Endothelial cell of umbilical vein (primary cell): ENCODE measurements around the gene DNAJC27. TPM values are rescaled to one million over a fixed set of nuclear protein-coding genes. Genes with fewer than 3 reads are reported as not detected.

Experiments
- BruUV-seq: library from RNA; stranded (reverse); fragments of 400-500 nt; replicated peaks from 2 replicates; lab custom pipeline; 2021; lab: Mats Ljungman, UMichigan
- CTCF ChIA-PET: fragments of 300-600, 350-600 bp; sonication (Branson Sonifier 250); formaldehyde crosslinking; loops from one replicate; lab custom pipeline; 2021; ENCODE audit warnings: antibody characterized with exemption, inconsistent platforms; lab: Charles Lee
- POLR2A ChIA-PET: fragments of 300-600, 350-600 bp; sonication (Branson Sonifier 250); formaldehyde crosslinking; loops from one replicate; lab custom pipeline; 2021; ENCODE audit warnings: antibody characterized with exemption, inconsistent platforms; lab: Charles Lee
- DNase-seq: peaks from one replicate; pipeline ENCODE4 v3.0.0-alpha.2; 2011; ENCODE audit warnings: low read depth, low spot score
- FAIRE-seq: peaks from 2 replicates; lab custom pipeline; 2011; peaks lifted over from hg19 to GRCh38; lab: Jason Lieb, UNC
- H2AFZ ChIP-seq: 2 replicates; pipeline ENCODE4 v1.6.0; 2012; ENCODE audit warnings: low read depth, low read length, control low read depth, inconsistent platforms
- H3K27ac ChIP-seq: 2 replicates; pipeline ENCODE4 v1.5.1; 2011; ENCODE audit warnings: low read depth, mild to moderate bottlenecking, control low read depth, low read length, moderate library complexity; ENCODE audit not compliant: insufficient read depth
- H3K27me3 ChIP-seq, 2 experiments: 2 replicates each; pipeline versions ENCODE4 v1.6.0 to v1.6.1; 2011; ENCODE audit warnings: low read length in 2 of 2, mixed read lengths in 1 of 2; ENCODE audit not compliant: control insufficient read depth in 2 of 2, insufficient read depth in 2 of 2
- H3K36me3 ChIP-seq, 2 experiments: 2 replicates in 1 of 2; 3 replicates in 1 of 2; pipeline ENCODE4 v1.5.1; 2011; ENCODE audit warnings: low read length in 2 of 2, mild to moderate bottlenecking in 1 of 2, moderate library complexity in 1 of 2; ENCODE audit not compliant: control insufficient read depth in 2 of 2, insufficient read depth in 2 of 2; ENCODE audit errors: extremely low read depth in 1 of 2
- H3K4me1 ChIP-seq: 3 replicates; pipeline ENCODE4 v1.5.1; 2011; ENCODE audit warnings: mild to moderate bottlenecking, low read length; ENCODE audit not compliant: control insufficient read depth, insufficient read depth; ENCODE audit errors: extremely low read depth
- H3K4me2 ChIP-seq: 2 replicates; pipeline ENCODE4 v1.6.1; 2011; ENCODE audit warnings: low read length, control low read depth, mixed read lengths; ENCODE audit not compliant: insufficient read depth
- H3K4me3 ChIP-seq, 3 experiments: fragments of 200-600 bp in 1 of 3; sonication (generic), shearing (Covaris generic) in 1 of 3; replicated peaks in 1 of 3; 2 replicates each; pipeline ENCODE4 v1.5.1; 2011 to 2016; ENCODE audit warnings: control low read depth in 3 of 3, low read length in 3 of 3, mild to moderate bottlenecking in 2 of 3, inconsistent platforms in 1 of 3, low read depth in 1 of 3, moderate library complexity in 1 of 3; ENCODE audit not compliant: insufficient read depth in 1 of 3
- H3K79me2 ChIP-seq: 2 replicates; pipeline ENCODE4 v1.6.0; 2012; ENCODE audit warnings: low read length, inconsistent platforms; ENCODE audit not compliant: control insufficient read depth, insufficient read depth
- H3K9ac ChIP-seq: replicated peaks from 2 replicates; pipeline ENCODE3; 2011; ENCODE audit warnings: low read length, control low read depth; ENCODE audit not compliant: insufficient read depth; ENCODE audit errors: extremely low read depth
- H3K9me1 ChIP-seq: replicated peaks from 3 replicates; pipeline ENCODE4 v1.6.0; 2011; ENCODE audit warnings: mild to moderate bottlenecking, low read length; ENCODE audit not compliant: control insufficient read depth, insufficient read depth; ENCODE audit errors: extremely low read depth
- H3K9me3 ChIP-seq: replicated peaks from 2 replicates; pipeline ENCODE4 v1.5.1; 2012; ENCODE audit warnings: low read length, inconsistent platforms; ENCODE audit not compliant: control insufficient read depth, insufficient read depth
- H4K20me1 ChIP-seq: replicated peaks from 2 replicates; pipeline ENCODE3; 2011; ENCODE audit warnings: mild to moderate bottlenecking, low read length; ENCODE audit not compliant: control insufficient read depth, insufficient read depth; ENCODE audit errors: extremely low read depth
- EZH2 ChIP-seq: IDR thresholded peaks from 2 replicates; pipeline ENCODE4 v1.6.1; 2012; ENCODE audit warnings: borderline replicate concordance, low read depth, mild to moderate bottlenecking, moderate library complexity, low read length, inconsistent platforms; ENCODE audit not compliant: severe bottlenecking
- FOS ChIP-seq: IDR thresholded peaks from 2 replicates; pipeline ENCODE4 v1.6.1; 2011; ENCODE audit warnings: mild to moderate bottlenecking, low read length, moderate library complexity, borderline replicate concordance; ENCODE audit not compliant: insufficient read depth
- GATA2 ChIP-seq: IDR thresholded peaks from 2 replicates; pipeline ENCODE4 v1.7.0; 2011; ENCODE audit warnings: low read depth, mild to moderate bottlenecking, moderate library complexity, mixed read lengths, low read length; ENCODE audit not compliant: insufficient read length, insufficient read depth
- JUN ChIP-seq: IDR thresholded peaks from 2 replicates; pipeline ENCODE4 v1.6.1; 2011; ENCODE audit warnings: borderline replicate concordance, low read depth; ENCODE audit not compliant: insufficient read length, insufficient read depth
- MAX ChIP-seq: IDR thresholded peaks from 2 replicates; pipeline ENCODE4 v1.6.1; 2011; ENCODE audit not compliant: insufficient read depth, insufficient read length
- MYC ChIP-seq: IDR thresholded peaks from one replicate; pipeline ENCODE4 v1.6.1; 2011; ENCODE audit warnings: mild to moderate bottlenecking, low read depth, low read length
- POLR2AphosphoS5 ChIP-seq: IDR thresholded peaks from 2 replicates; pipeline ENCODE4 v1.6.1; 2012; ENCODE audit warnings: low read depth, mild to moderate bottlenecking, control low read depth, low read length, moderate library complexity; ENCODE audit not compliant: insufficient read depth
- dilution Hi-C: fragments of 300-500 bp; cut with MboI; formaldehyde crosslinking; loops from one replicate; pipeline ENCODE4 v1.15.0; 2019; ENCODE audit warnings: low sequenced_read_pairs; ENCODE audit not compliant: extremely low pct_ligation_motif_present
- intact Hi-C: fragments of 100-400 bp; cut with micrococcal nuclease; formaldehyde crosslinking; loops from one replicate; pipeline ENCODE4 v1.10.0; 2022
- polyA plus RNA-seq, 4 experiments: library from polyadenylated mRNA; depleted of rRNA in 3 of 4; stranded (reverse) in 3 of 4; unstranded in 1 of 4; fragments of >200 nt; gene quantifications; 2 replicates each; pipeline versions ENCODE4 v1.2.1 to v1.2.3, GENCODE V29; 2011 to 2012; ENCODE audit warnings: missing spikeins in 1 of 4
- total RNA-seq: library from RNA; stranded (reverse); gene quantifications from 2 replicates; pipeline ENCODE4 v1.2.3, GENCODE V29; 2021

Gene DNAJC27
- total and polyA plus RNA-seq, 2 donors (not counting 3 experiments of a cell fraction or from before 2014, with no cell fraction given), result 1.3 to 3.2 TPM

GRCh38 chr2:24970483-24971285, 1.1 kb downstream of the DNAJC27 start:
- dilution Hi-C loops, result no loop called here
- FAIRE-seq (no peak), DNase-seq (peak; percentile 57)
- Histone ChIP-seq H3K4me1 (peaks cover 10% of the 10 kb centered on the region), H3K9ac (peak overlapping the region; percentile 96), H3K27me3 (no peaks in the 10 kb centered on the region), H3K36me3 (peaks cover 0 to 2% of the 10 kb centered on the region in 2 experiments), H3K4me3 (peak overlapping the region; percentile 57 to 79 (median 72)), H3K9me1 (no peaks in the 10 kb centered on the region), H2AFZ (peak overlapping the region; percentile 92), H3K4me2 (peak overlapping the region; percentile 92), H3K79me2 (peaks cover 6% of the 10 kb centered on the region), H3K9me3 (no peaks in the 10 kb centered on the region), H3K27ac (peak overlapping the region; percentile 90), H4K20me1 (no peaks in the 10 kb centered on the region)
- no peak for TF ChIP-seq JUN
- no peak for TF ChIP-seq EZH2
- no peak for TF ChIP-seq FOS
- TF ChIP-seq MAX, result no peak
- TF ChIP-seq GATA2, result no peak
- no peak for TF ChIP-seq POLR2AphosphoS5
- TF ChIP-seq MYC, result no peak
- BruUV-seq, result no TSS peak
- CTCF ChIA-PET, result interaction anchor here (1.0 to 1.5 kb wide), 4 partner anchors 11 to 225 kb away, joined by 3 to 6 read pairs (median 3); no protein-coding TSS in a partner anchor
- intact Hi-C loops, result loop anchor here (2.0 to 5.0 kb wide), 2 partner anchors 72 to 143 kb away; partner anchors contain the start of gene EFR3B
- POLR2A ChIA-PET, result no interaction called here
